ENCODE results near the gene MLNR. TPM values are rescaled to one million over a fixed set of nuclear protein-coding genes. Genes with fewer than 3 reads are reported as not detected.

MLNR gene
- total RNA-seq, 1 experiment from 2014 or later, result not detected

DNA sequence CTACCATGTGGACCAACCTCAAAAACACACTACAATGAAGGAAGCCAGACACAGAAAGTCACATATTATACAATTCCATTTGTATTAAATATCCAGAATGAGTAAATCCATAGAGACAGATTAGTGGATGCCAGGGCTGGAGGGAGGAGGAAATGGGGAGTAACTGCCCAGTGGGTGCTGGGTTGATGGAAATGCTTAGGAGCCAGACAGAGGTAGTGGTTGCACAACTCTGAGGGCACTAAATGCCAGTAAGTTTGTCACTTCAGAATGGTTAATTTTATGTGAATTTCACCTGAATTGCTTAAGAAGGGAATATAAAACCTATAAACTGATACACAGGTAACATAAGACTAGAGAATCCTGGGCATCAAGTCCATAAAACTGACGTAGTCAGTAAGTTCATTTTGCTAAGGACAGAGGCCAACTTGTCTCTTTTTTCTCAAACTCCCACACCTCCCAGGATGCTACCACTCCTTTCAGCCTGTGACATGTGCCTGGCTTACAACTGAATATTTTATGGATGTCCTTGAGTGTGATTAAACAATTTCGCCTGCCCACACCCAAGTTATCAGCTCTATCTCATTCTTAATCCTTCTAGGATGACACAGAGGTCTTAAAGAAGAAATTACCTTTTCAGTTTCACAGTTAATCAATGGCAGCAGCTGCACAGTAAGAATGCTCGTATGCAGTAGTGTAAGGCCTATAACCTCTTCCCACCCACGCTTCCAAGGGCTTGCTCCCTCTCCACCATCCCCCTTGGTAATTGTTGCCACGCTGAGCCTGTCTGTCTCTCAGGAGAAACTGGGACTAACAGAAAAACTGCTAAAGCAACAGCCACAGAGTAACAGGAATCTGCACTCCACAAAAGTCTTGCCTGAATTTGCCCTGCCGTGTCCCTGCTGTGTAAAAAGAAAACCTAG, 5.9 kb upstream of the MLNR start:
- no peak overlapping the region for H3K27ac ChIP-seq (ENCODE audit: low read depth, low read length)
- H3K79me2 ChIP-seq (ENCODE audit: insufficient read depth, low read length), result no peaks in the 10 kb centered on the region
- TF ChIP-seq YY1 (IDR thresholded peaks at IDR 0.05; ENCODE audit: extremely low read depth, insufficient replicate concordance, low read depth, low read length) (no peak), SIN3A (IDR thresholded peaks at IDR 0.05; ENCODE audit: low read depth) (no peak), RAD21 (IDR thresholded peaks at IDR 0.05; ENCODE audit: low read depth) (no peak), POLR2A (IDR thresholded peaks at IDR 0.05; ENCODE audit: borderline replicate concordance, extremely low read depth, insufficient read depth, insufficient read length) (no peak), SRF (IDR thresholded peaks at IDR 0.05; ENCODE audit: low read depth) (no peak), ZNF274 (IDR thresholded peaks at IDR 0.05; ENCODE audit: low read depth, low read length) (no peak), TCF7L2 (IDR thresholded peaks at IDR 0.05; ENCODE audit: borderline replicate concordance, extremely low read depth, insufficient read depth, insufficient read length) (no peak), EZH2 (IDR thresholded peaks at IDR 0.05) (no peak), ELF1 (IDR thresholded peaks at IDR 0.05; ENCODE audit: borderline replicate concordance, low read depth) (no peak), POLR2AphosphoS5 (IDR thresholded peaks at IDR 0.05; ENCODE audit: low read depth, low read length) (no peak), ATF3 (IDR thresholded peaks at IDR 0.05) (no peak), CBX3 (IDR thresholded peaks at IDR 0.05; ENCODE audit: low read depth) (no peak), CTCF (IDR thresholded peaks at IDR 0.05 in 2 of 3, conservative IDR thresholded peaks at IDR 0.05 in 1 of 3; ENCODE audit: borderline replicate concordance in 1 of 3, insufficient read depth in 1 of 3, low read depth in 2 of 3, low read length in 2 of 3) (no peak), JUND (IDR thresholded peaks at IDR 0.05) (no peak)
- TF ChIP-seq, protein P1, sequence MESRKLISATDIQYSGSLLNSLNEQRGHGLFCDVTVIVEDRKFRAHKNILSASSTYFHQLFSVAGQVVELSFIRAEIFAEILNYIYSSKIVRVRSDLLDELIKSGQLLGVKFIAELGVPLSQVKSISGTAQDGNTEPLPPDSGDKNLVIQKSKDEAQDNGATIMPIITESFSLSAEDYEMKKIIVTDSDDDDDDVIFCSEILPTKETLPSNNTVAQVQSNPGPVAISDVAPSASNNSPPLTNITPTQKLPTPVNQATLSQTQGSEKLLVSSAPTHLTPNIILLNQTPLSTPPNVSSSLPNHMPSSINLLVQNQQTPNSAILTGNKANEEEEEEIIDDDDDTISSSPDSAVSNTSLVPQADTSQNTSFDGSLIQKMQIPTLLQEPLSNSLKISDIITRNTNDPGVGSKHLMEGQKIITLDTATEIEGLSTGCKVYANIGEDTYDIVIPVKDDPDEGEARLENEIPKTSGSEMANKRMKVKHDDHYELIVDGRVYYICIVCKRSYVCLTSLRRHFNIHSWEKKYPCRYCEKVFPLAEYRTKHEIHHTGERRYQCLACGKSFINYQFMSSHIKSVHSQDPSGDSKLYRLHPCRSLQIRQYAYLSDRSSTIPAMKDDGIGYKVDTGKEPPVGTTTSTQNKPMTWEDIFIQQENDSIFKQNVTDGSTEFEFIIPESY (IDR thresholded peaks at IDR 0.05; ENCODE audit: extremely low read depth, insufficient replicate concordance, low read length), result no peak
- peak overlapping the region; percentile 18; the same call in 1 of the 2 replicates for H3K4me2 ChIP-seq (ENCODE audit: low read length)
- peaks cover 3 to 9% of the 10 kb centered on the region in 2 experiments; a peak in 3 of 4 replicates for H3K4me1 ChIP-seq (ENCODE audit: control insufficient read depth in 1 of 2, insufficient read depth in 2 of 2, low read length in 2 of 2)
- no TSS peak for BruUV-seq (replicated peaks)
- no peaks in the 10 kb centered on the region for H3K36me3 ChIP-seq (ENCODE audit: control insufficient read depth in 1 of 2, insufficient read depth in 2 of 2, low read length in 2 of 2)
- H3K4me3 ChIP-seq (replicated peaks in 1 of 2; ENCODE audit: low read depth in 1 of 2, low read length in 2 of 2), result no peak overlapping the region
- RAD21 ChIA-PET (ENCODE audit: low non-redundant PET in 1 of 2, low total read pairs in 2 of 2, uncharacterized antibody in 2 of 2, unreplicated experiment in 2 of 2), result no interaction called here
- no peaks in the 10 kb centered on the region for H3K9me3 ChIP-seq (ENCODE audit: control insufficient read depth in 1 of 2, insufficient read depth in 1 of 2, low read depth in 1 of 2, low read length in 2 of 2)
- H3K9ac ChIP-seq (ENCODE audit: low read length), result no peak overlapping the region
- intact Hi-C loops (cut with micrococcal nuclease), result no loop called here
- no peaks in the 10 kb centered on the region for H3K9me2 ChIP-seq (ENCODE audit: insufficient read depth)
- POLR2A ChIA-PET, result no interaction called here
- no peak for DNase-seq (ENCODE audit: low read depth, low spot score)
- CTCF ChIA-PET, result interaction anchor here (1.0 kb wide), 1 partner anchor 393 kb away, joined by 4 read pairs; no protein-coding TSS in a partner anchor
- no peak overlapping the region for H2AFZ ChIP-seq (ENCODE audit: low read depth, low read length, poor library complexity, severe bottlenecking)
- H4K20me1 ChIP-seq (ENCODE audit: insufficient read depth), result no peaks in the 10 kb centered on the region
- ATAC-seq, result 0 out of 2 replicates have a peak, but pooled peaks have one; percentile 4
- H3K27me3 ChIP-seq (ENCODE audit: insufficient read depth, low read length), result no peaks in the 10 kb centered on the region
